Left ventricle myocardium inferior (tissue), 1 donor: Measurements from ENCODE around the gene DCST2. TPM values are rescaled to one million over a fixed set of nuclear protein-coding genes. Genes with fewer than 3 reads are reported as not detected.

Experiments used
- DNase-seq: peaks from one replicate; pipeline ENCODE4 v3.0.0-alpha.2; 2020
- H3K27ac ChIP-seq: fragments of 200-600 bp; replicated peaks from 2 replicates; pipeline ENCODE4 v1.8.0; 2021
- H3K27me3 ChIP-seq: fragments of 200-600 bp; 2 replicates; pipeline ENCODE4 v1.8.0; 2021; ENCODE audit warnings: low read depth
- H3K36me3 ChIP-seq: fragments of 200-600 bp; 2 replicates; pipeline ENCODE4 v1.8.0; 2021
- H3K4me1 ChIP-seq: fragments of 200-600 bp; 2 replicates; pipeline ENCODE4 v1.8.0; 2021
- H3K4me3 ChIP-seq: fragments of 200-600 bp; 2 replicates; pipeline ENCODE4 v1.8.0; 2021; ENCODE audit warnings: mild to moderate bottlenecking, moderate library complexity
- H3K9me3 ChIP-seq: fragments of 200-600 bp; replicated peaks from 2 replicates; pipeline ENCODE4 v1.8.0; 2021
- CTCF ChIP-seq: fragments of 200-600 bp; IDR thresholded peaks from 2 replicates; pipeline ENCODE4 v1.8.0; 2021; ENCODE audit warnings: antibody characterized with exemption, mild to moderate bottlenecking, borderline replicate concordance
- intact Hi-C: fragments of 100-400 bp; cut with micrococcal nuclease; formaldehyde crosslinking; loops from one replicate; pipeline ENCODE4 v1.11.0; 2022
- total RNA-seq: library from RNA; stranded (reverse); fragmentation: NEBNext Ultra II Directional; extraction: Animal tissue kit (Norgen Biotek cat#: 25700); gene quantifications from one replicate; pipeline ENCODE4 v1.2.1, GENCODE V29; 2021
- donor health status: DM: no; HTN: yes; CAD: no; lungs with severe emphysema.

Gene DCST2
- total RNA-seq, 1 donor from 2014 or later = not detected

GRCh38 chr1:155014709-155015508, 18.7 kb downstream of the DCST2 start:
- Histone ChIP-seq H3K4me1 (peaks cover 65% of the 10 kb centered on the region), H3K4me3 (no peak overlapping the region), H3K36me3 (peaks cover 30% of the 10 kb centered on the region), H3K27me3 (no peaks in the 10 kb centered on the region), H3K27ac (no peak overlapping the region), H3K9me3 (no peaks in the 10 kb centered on the region)
- intact Hi-C loops = no loop called here
- no peak for TF ChIP-seq CTCF
- DNase-seq = no peak

GRCh38 chr1:155013632-155014031, 19.9 kb downstream of the DCST2 start:
- Histone ChIP-seq H3K27me3 (no peaks in the 10 kb centered on the region), H3K27ac (peak overlapping the region; percentile 95), H3K36me3 (peaks cover 30% of the 10 kb centered on the region), H3K4me1 (peaks cover 72% of the 10 kb centered on the region), H3K9me3 (no peaks in the 10 kb centered on the region), H3K4me3 (no peak overlapping the region)
- no peak for TF ChIP-seq CTCF
- no peak for DNase-seq
- intact Hi-C loops = no loop called here

- no peaks in the 10 kb centered on the region for H3K27me3 ChIP-seq
- no peak for DNase-seq
- TF ChIP-seq CTCF = no peak
- H3K36me3 ChIP-seq = peaks cover 30% of the 10 kb centered on the region
- H3K27ac ChIP-seq = peak overlapping the region; percentile 95
- H3K4me3 ChIP-seq = peak overlapping the region; percentile 14
- H3K4me1 ChIP-seq = peaks cover 74% of the 10 kb centered on the region
- H3K9me3 ChIP-seq = no peaks in the 10 kb centered on the region
- intact Hi-C loops = no loop called here
Observed at GRCh38 chr1:155012776-155013602, 20.6 kb downstream of the DCST2 start.

GRCh38 chr1:155012026-155012546, 21.5 kb downstream of the DCST2 start:
- intact Hi-C loops = no loop called here
- no peak for TF ChIP-seq CTCF
- no peaks in the 10 kb centered on the region for H3K9me3 ChIP-seq
- peaks cover 30% of the 10 kb centered on the region for H3K36me3 ChIP-seq
- H3K27ac ChIP-seq = peak overlapping the region; percentile 95
- peak; percentile 69 for DNase-seq
- no peaks in the 10 kb centered on the region for H3K27me3 ChIP-seq
- H3K4me1 ChIP-seq = peaks cover 74% of the 10 kb centered on the region
- peak overlapping the region; percentile 14 for H3K4me3 ChIP-seq

GRCh38 chr1:155011437-155012025, 22.1 kb downstream of the DCST2 start:
- Histone ChIP-seq H3K27ac (peak overlapping the region; percentile 95), H3K9me3 (no peaks in the 10 kb centered on the region), H3K4me1 (peaks cover 74% of the 10 kb centered on the region), H3K4me3 (no peak overlapping the region), H3K36me3 (peaks cover 27% of the 10 kb centered on the region), H3K27me3 (no peaks in the 10 kb centered on the region)
- no peak for TF ChIP-seq CTCF
- intact Hi-C loops = no loop called here
- no peak for DNase-seq
